Loucy (cell line): Measurements from ENCODE around the gene NOSIP.

Source experiments
- H2AFZ ChIP-seq: fragments of 200-600 bp; sonication (generic); 2 replicates; pipeline ENCODE4 v1.6.0; 2016; ENCODE audit warnings: antibody characterized with exemption, mild to moderate bottlenecking, low read length, moderate library complexity
- H3F3A ChIP-seq: fragments of 200-600 bp; 2 replicates; pipeline ENCODE4 v1.6.0; 2016; ENCODE audit warnings: antibody characterized with exemption, low read depth, mild to moderate bottlenecking
- H3K27me3 ChIP-seq: fragments of 200-600 bp; sonication (generic); 2 replicates; pipeline ENCODE4 v1.6.1; 2014; ENCODE audit warnings: low read length, mild to moderate bottlenecking; ENCODE audit not compliant: insufficient read depth, poor library complexity, severe bottlenecking
- H3K36me3 ChIP-seq: fragments of 200-600 bp; sonication (generic); 2 replicates; pipeline ENCODE4 v1.6.1; 2016; ENCODE audit warnings: low read length; ENCODE audit not compliant: insufficient read depth
- H3K4me1 ChIP-seq: fragments of 200-600 bp; sonication (generic); 2 replicates; pipeline ENCODE4 v1.5.1; 2014; ENCODE audit warnings: low read length, mild to moderate bottlenecking; ENCODE audit not compliant: insufficient read depth, poor library complexity, severe bottlenecking
- H3K4me2 ChIP-seq: fragments of 200-600 bp; sonication (generic); 2 replicates; pipeline ENCODE4 v1.6.0; 2014; ENCODE audit warnings: antibody characterized with exemption, low read length, low read depth, mild to moderate bottlenecking; ENCODE audit not compliant: poor library complexity, severe bottlenecking
- H3K4me3 ChIP-seq: fragments of 200-600 bp; sonication (generic); 2 replicates; pipeline ENCODE4 v1.5.1; 2014; ENCODE audit warnings: low read length, mild to moderate bottlenecking, mixed read lengths; ENCODE audit not compliant: poor library complexity, severe bottlenecking
- H3K79me2 ChIP-seq: fragments of 200-600 bp; sonication (generic); 2 replicates; pipeline ENCODE4 v1.6.1; 2014; ENCODE audit warnings: low read length; ENCODE audit not compliant: insufficient read depth
- H3K9ac ChIP-seq: fragments of 200-600 bp; sonication (generic); 2 replicates; pipeline ENCODE4 v1.6.0; 2014; ENCODE audit warnings: mild to moderate bottlenecking, low read depth, low read length, moderate library complexity; ENCODE audit not compliant: poor library complexity, severe bottlenecking
- H3K9me2 ChIP-seq: fragments of 200-600 bp; sonication (generic); replicated peaks from 2 replicates; pipeline ENCODE4 v1.6.1; 2016; ENCODE audit warnings: low read depth, low read length, mixed read lengths
- H3K9me3 ChIP-seq: fragments of 200-600 bp; sonication (generic); 2 replicates; pipeline ENCODE4 v1.6.1; 2014; ENCODE audit warnings: mild to moderate bottlenecking, antibody characterized with exemption, low read length, low read depth; ENCODE audit not compliant: insufficient read depth
- H4K20me1 ChIP-seq: fragments of 200-600 bp; sonication (generic); 2 replicates; pipeline ENCODE4 v1.6.0; 2014; ENCODE audit warnings: antibody characterized with exemption, low read length, mild to moderate bottlenecking; ENCODE audit not compliant: insufficient read depth, poor library complexity, severe bottlenecking
- CTCF ChIP-seq: fragments of 200-600 bp; sonication (generic); conservative IDR thresholded peaks from 2 replicates; pipeline ENCODE4 v1.5.1; 2014; ENCODE audit warnings: mild to moderate bottlenecking, antibody characterized with exemption, low read length
- EZH2phosphoT487 ChIP-seq: fragments of 200-600 bp; IDR thresholded peaks from 2 replicates; pipeline ENCODE4 v1.6.1; 2018; ENCODE audit warnings: antibody characterized with exemption, mild to moderate bottlenecking, moderate library complexity, borderline replicate concordance

Gene NOSIP

GRCh38 chr19:49581007-49581508 lies 702 bp upstream of the NOSIP start, which contains the start of gene PRRG2:
Gene PRRG2, plus strand, starts transcription at chr19:49581316. Its CDS starts 1,904 bp downstream, at chr19:49583220.
- H3K9me2 ChIP-seq = no peaks in the 10 kb centered on the region
- no peaks in the 10 kb centered on the region for H3F3A ChIP-seq
- no peaks in the 10 kb centered on the region for H3K9me3 ChIP-seq
- peaks cover 20% of the 10 kb centered on the region for H3K4me1 ChIP-seq
- H3K4me3 ChIP-seq = peak within 1 kb of the TSS; percentile 86
- H3K79me2 ChIP-seq = peaks cover 41% of the 10 kb centered on the region
- peaks cover 21% of the 10 kb centered on the region for H4K20me1 ChIP-seq
- H3K27me3 ChIP-seq = no peaks in the 10 kb centered on the region
- H3K4me2 ChIP-seq = peak within 1 kb of the TSS; percentile 77
- TF ChIP-seq EZH2phosphoT487 = no peak
- TF ChIP-seq CTCF = no peak
- peak within 1 kb of the TSS; percentile 97 for H2AFZ ChIP-seq
- H3K9ac ChIP-seq = peak within 1 kb of the TSS; percentile 93
- H3K36me3 ChIP-seq = 0 out of 2 replicates have a peak, but pooled peaks cover 2% of the 10 kb centered on the region

GRCh38 chr19:49579947-49580263 lies 451 bp downstream of the NOSIP start:
- Histone ChIP-seq H3K4me3 (peak overlapping the region; percentile 86), H3K9ac (peak overlapping the region; percentile 93), H3K36me3 (0 out of 2 replicates have a peak, but pooled peaks cover 2% of the 10 kb centered on the region), H3K4me2 (peak overlapping the region; percentile 77), H3K27me3 (no peaks in the 10 kb centered on the region), H2AFZ (0 out of 2 replicates have a peak overlapping the region, but pooled peaks have one; percentile 29), H3K9me2 (no peaks in the 10 kb centered on the region), H3K79me2 (peaks cover 49% of the 10 kb centered on the region), H3K4me1 (peaks cover 20% of the 10 kb centered on the region), H3F3A (no peaks in the 10 kb centered on the region), H4K20me1 (peaks cover 21% of the 10 kb centered on the region), H3K9me3 (no peaks in the 10 kb centered on the region)
- TF ChIP-seq CTCF = no peak
- TF ChIP-seq EZH2phosphoT487 = no peak

GRCh38 chr19:49579193-49579592 lies 1.2 kb downstream of the NOSIP start:
- Histone ChIP-seq H3K4me2 (peak overlapping the region; percentile 77), H4K20me1 (peaks cover 21% of the 10 kb centered on the region), H2AFZ (no peak overlapping the region), H3F3A (no peaks in the 10 kb centered on the region), H3K79me2 (peaks cover 55% of the 10 kb centered on the region), H3K4me1 (peaks cover 20% of the 10 kb centered on the region), H3K9ac (peak overlapping the region; percentile 93), H3K4me3 (peak overlapping the region; percentile 86), H3K36me3 (0 out of 2 replicates have a peak, but pooled peaks cover 2% of the 10 kb centered on the region), H3K9me2 (no peaks in the 10 kb centered on the region), H3K27me3 (no peaks in the 10 kb centered on the region), H3K9me3 (no peaks in the 10 kb centered on the region)
- TF ChIP-seq EZH2phosphoT487 (no peak), CTCF (no peak)
